GM23338 (cell line): ENCODE results near the gene UCKL1.

Source experiments
- EZH2phosphoT487 ChIP-seq: fragments of 200-600 bp; sonication (generic); IDR thresholded peaks from one replicate; pipeline ENCODE4 v1.8.1; 2018; ENCODE audit warnings: antibody characterized with exemption; ENCODE audit not compliant: unreplicated experiment
- TF ChIP-seq, protein P1 (sequence below), 2 experiments: fragments of 200-600 bp in 1 of 2; sonication (generic) in 1 of 2; conservative IDR thresholded peaks; 2 replicates each; pipeline versions ENCODE4 v1.5.1 to v1.6.1; 2016 to 2017; ENCODE audit warnings: antibody characterized with exemption in 2 of 2, low read depth in 2 of 2, mild to moderate bottlenecking in 2 of 2, moderate library complexity in 1 of 2

DNA sequence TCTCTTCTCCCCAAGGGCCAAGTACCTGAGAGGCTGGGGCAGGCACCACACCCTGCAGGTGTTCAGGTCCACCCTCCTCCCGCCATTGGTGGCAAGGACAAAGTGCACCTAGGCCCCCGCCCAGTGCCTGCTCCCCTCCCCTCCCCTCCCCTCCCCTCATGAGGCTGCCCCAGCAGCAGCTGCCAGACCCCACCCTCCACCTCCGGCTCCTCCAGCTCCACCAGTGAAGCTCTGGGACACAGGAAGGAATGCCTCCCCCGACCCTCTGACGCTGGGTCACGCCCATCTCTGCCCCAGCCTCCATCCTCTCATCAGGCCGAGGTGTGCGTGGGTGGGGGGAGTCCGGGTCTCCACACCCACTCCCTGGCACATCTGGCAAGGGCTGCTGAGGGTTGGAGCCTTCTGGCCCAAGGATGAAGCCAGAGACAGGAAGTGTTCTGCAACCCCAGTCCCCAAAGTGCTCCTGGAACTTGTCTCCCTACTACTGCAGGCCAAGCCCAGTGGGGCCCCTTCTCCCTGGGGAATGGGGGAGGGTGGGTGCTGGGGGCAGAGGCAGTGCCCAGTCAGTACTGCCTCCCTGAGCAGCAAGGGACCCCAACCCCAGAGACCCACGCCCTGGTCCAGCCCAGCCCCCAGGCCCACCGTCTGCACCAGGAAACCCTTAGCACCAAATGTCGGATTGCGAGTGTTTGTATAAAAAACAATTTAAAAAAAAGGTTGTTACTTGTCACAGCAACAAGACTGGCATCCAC, 1.6 kb upstream of the UCKL1 start:
- TF ChIP-seq, protein P1, sequence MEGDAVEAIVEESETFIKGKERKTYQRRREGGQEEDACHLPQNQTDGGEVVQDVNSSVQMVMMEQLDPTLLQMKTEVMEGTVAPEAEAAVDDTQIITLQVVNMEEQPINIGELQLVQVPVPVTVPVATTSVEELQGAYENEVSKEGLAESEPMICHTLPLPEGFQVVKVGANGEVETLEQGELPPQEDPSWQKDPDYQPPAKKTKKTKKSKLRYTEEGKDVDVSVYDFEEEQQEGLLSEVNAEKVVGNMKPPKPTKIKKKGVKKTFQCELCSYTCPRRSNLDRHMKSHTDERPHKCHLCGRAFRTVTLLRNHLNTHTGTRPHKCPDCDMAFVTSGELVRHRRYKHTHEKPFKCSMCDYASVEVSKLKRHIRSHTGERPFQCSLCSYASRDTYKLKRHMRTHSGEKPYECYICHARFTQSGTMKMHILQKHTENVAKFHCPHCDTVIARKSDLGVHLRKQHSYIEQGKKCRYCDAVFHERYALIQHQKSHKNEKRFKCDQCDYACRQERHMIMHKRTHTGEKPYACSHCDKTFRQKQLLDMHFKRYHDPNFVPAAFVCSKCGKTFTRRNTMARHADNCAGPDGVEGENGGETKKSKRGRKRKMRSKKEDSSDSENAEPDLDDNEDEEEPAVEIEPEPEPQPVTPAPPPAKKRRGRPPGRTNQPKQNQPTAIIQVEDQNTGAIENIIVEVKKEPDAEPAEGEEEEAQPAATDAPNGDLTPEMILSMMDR (conservative IDR thresholded peaks at IDR 0.05; ENCODE audit: low read depth in 2 of 2), result no peak
- no peak for TF ChIP-seq EZH2phosphoT487
